ENCODE data around the gene KLHL11. TPM values are rescaled to one million over a fixed set of nuclear protein-coding genes. Genes with fewer than 3 reads are reported as not detected.
A peak's percentile ranks its signal among the peaks of the same experiment; 100 is the strongest.

KLHL11 gene
- total and polyA plus RNA-seq, 9 of the 15 experiments (the other 6 are each of a cell fraction or from before 2014, with no cell fraction given): 0.20 to 17.0 (median 10.3) TPM

GRCh38 chr17:41873559-41874292 is 8.5 kb upstream of the KLHL11 start:
- Histone ChIP-seq H2AFZ (ENCODE audit: low read depth, low read length) (no peak overlapping the region), H3K79me2 (ENCODE audit: control insufficient read depth, insufficient read depth, low read length) (no peaks in the 10 kb centered on the region), H3K27ac (ENCODE audit: extremely low read depth, low read depth, low read length) (no peak overlapping the region), H3K9me3 (replicated peaks; ENCODE audit: control insufficient read depth, insufficient read depth, low read depth, low read length) (no peaks in the 10 kb centered on the region), H3K4me3 (no peak overlapping the region), H3K27me3 (ENCODE audit: control insufficient read depth in 2 of 2, insufficient read depth in 2 of 2, low read length in 2 of 2) (no peaks in the 10 kb centered on the region), H3K4me2 (ENCODE audit: insufficient read depth, low read length) (no peak overlapping the region), H3K9me1 (ENCODE audit: control insufficient read depth, insufficient read depth, low read length) (peaks cover 4% of the 10 kb centered on the region), H3K36me3 (ENCODE audit: control insufficient read depth, insufficient read depth, low read length) (peaks cover 79% of the 10 kb centered on the region), H3K4me1 (replicated peaks in 1 of 2; ENCODE audit: control insufficient read depth in 2 of 2, insufficient read depth in 2 of 2, low read length in 2 of 2) (peaks cover 0 to 11% of the 10 kb centered on the region in 2 experiments; a peak in 3 of 5 replicates), H4K20me1 (replicated peaks; ENCODE audit: control insufficient read depth, insufficient read depth, low read length) (no peaks in the 10 kb centered on the region), H3K9ac (ENCODE audit: insufficient read depth in 1 of 2, low read depth in 2 of 2, low read length in 2 of 2) (0 out of 4 replicates have a peak overlapping the region, but pooled peaks of 1 of the 2 experiments have one; percentile 17)
- no peak for DNase-seq (ENCODE audit: extremely low read depth in 1 of 4, low spot score in 3 of 4)
- ChIA-PET CTCF (ENCODE audit: low intra/inter-chr PET ratio) (no interaction called here), POLR2A (interaction anchor here (0.6 to 2.1 kb wide), 5 partner anchors 9 to 57 kb away, joined by 3 to 7 read pairs (median 3); partner anchors contain the start of genes KLHL11 and ODAD4)
- no TSS peak for BruUV-seq (replicated peaks)
- intact Hi-C loops (cut with micrococcal nuclease): no loop called here
- no peak for FAIRE-seq
- no peak for TF ChIP-seq MXI1 (IDR thresholded peaks at IDR 0.05; ENCODE audit: low read depth, low read length)
- TF ChIP-seq, protein P1, sequence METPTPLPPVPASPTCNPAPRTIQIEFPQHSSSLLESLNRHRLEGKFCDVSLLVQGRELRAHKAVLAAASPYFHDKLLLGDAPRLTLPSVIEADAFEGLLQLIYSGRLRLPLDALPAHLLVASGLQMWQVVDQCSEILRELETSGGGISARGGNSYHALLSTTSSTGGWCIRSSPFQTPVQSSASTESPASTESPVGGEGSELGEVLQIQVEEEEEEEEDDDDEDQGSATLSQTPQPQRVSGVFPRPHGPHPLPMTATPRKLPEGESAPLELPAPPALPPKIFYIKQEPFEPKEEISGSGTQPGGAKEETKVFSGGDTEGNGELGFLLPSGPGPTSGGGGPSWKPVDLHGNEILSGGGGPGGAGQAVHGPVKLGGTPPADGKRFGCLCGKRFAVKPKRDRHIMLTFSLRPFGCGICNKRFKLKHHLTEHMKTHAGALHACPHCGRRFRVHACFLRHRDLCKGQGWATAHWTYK (CRISPR knock-in tag; IDR thresholded peaks at IDR 0.05): no peak
- no peak for TF ChIP-seq MCM2 (IDR thresholded peaks at IDR 0.05; ENCODE audit: low read depth)
- TF ChIP-seq ZFPM2 (CRISPR knock-in tag; IDR thresholded peaks at IDR 0.05): no peak
- TF ChIP-seq MBD2 (IDR thresholded peaks at IDR 0.05; ENCODE audit: borderline replicate concordance, low read depth): no peak
- no peak for TF ChIP-seq NUFIP1 (IDR thresholded peaks at IDR 0.05; ENCODE audit: partially characterized antibody)
- no peak for TF ChIP-seq CBX1 (IDR thresholded peaks at IDR 0.05; ENCODE audit: low read depth)
- no peak for TF ChIP-seq ZNF324 (CRISPR knock-in tag; IDR thresholded peaks at IDR 0.05)
- TF ChIP-seq TSC22D4 (tag; IDR thresholded peaks at IDR 0.05): no peak
- no peak for TF ChIP-seq ARID3A (IDR thresholded peaks at IDR 0.05; ENCODE audit: borderline replicate concordance, low read depth, low read length)
- TF ChIP-seq HDAC8 (tag; IDR thresholded peaks at IDR 0.05): no peak
- no peak for TF ChIP-seq TARDBP (IDR thresholded peaks at IDR 0.05)
- TF ChIP-seq KHSRP (IDR thresholded peaks at IDR 0.05): no peak
- TF ChIP-seq ZBTB8A (IDR thresholded peaks at IDR 0.05; ENCODE audit: partially characterized antibody): no peak
- in situ Hi-C loops (cut with MboI): no loop called here
- 98% methylated on average over 10 of the region's 10 CpGs for WGBS (ENCODE audit: insufficient coverage, low coverage, missing lambda C conversion rate)
- no peak for ATAC-seq

Data from K562 (cell line).